Hepatocyte (in vitro differentiated cells): ENCODE results near the gene ING4.

Experiments used
- EZH2 ChIP-seq: fragments of 200-600 bp; sonication (generic); IDR thresholded peaks from 2 replicates; pipeline ENCODE4 v1.6.1; 2016; ENCODE audit warnings: antibody characterized with exemption, mild to moderate bottlenecking, borderline replicate concordance
- EZH2phosphoT487 ChIP-seq: fragments of 200-600 bp; sonication (generic); IDR thresholded peaks from one replicate; pipeline ENCODE4 v1.6.1; 2018; ENCODE audit warnings: antibody characterized with exemption, mild to moderate bottlenecking, low read depth, moderate library complexity; ENCODE audit not compliant: unreplicated experiment, severe bottlenecking
- TF ChIP-seq, protein P1 (sequence below): fragments of 200-600 bp; sonication (generic); IDR thresholded peaks from 2 replicates; pipeline ENCODE4 v1.5.1; 2016; ENCODE audit warnings: antibody characterized with exemption, mild to moderate bottlenecking; ENCODE audit not compliant: poor library complexity

DNA sequence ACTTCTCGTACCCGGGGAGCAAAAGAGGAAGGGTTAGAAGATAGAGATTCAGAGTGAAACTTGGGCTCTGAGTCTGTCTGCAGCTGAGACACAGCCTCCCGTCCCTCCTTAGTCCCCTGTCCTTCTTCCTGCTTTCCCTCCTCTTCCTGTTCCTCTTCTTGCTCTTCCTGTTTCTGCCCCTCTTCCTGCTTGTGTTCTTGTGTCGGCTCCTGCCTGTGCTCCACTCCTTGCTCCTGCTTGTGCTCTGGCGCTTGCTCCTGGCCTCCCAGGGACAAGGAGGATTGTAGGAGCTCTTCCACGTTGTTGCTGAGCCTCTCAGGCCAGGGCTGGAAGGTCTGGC is 18.7 kb downstream of the ING4 start:
- TF ChIP-seq, protein P1, sequence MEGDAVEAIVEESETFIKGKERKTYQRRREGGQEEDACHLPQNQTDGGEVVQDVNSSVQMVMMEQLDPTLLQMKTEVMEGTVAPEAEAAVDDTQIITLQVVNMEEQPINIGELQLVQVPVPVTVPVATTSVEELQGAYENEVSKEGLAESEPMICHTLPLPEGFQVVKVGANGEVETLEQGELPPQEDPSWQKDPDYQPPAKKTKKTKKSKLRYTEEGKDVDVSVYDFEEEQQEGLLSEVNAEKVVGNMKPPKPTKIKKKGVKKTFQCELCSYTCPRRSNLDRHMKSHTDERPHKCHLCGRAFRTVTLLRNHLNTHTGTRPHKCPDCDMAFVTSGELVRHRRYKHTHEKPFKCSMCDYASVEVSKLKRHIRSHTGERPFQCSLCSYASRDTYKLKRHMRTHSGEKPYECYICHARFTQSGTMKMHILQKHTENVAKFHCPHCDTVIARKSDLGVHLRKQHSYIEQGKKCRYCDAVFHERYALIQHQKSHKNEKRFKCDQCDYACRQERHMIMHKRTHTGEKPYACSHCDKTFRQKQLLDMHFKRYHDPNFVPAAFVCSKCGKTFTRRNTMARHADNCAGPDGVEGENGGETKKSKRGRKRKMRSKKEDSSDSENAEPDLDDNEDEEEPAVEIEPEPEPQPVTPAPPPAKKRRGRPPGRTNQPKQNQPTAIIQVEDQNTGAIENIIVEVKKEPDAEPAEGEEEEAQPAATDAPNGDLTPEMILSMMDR = no peak
- TF ChIP-seq EZH2phosphoT487 (no peak), EZH2 (no peak)
